KBM-7 (cell line): Measurements from ENCODE around the gene ISOC2.
"Not testable (repeated sequence)": the region's sequence is repeated elsewhere in the genome, so short reads cannot be mapped to it uniquely, and the experiment has no call there.

Source experiments
- DNase-seq: peaks from one replicate; pipeline ENCODE4 v3.0.0-alpha.2; 2015
- in situ Hi-C: fragments of 300-500 bp; cut with MboI; formaldehyde crosslinking; loops from 2 replicates; pipeline ENCODE4 v1.14.3; 2020; ENCODE audit warnings: low sequenced_read_pairs, low pct_unique_long_range_greater_than_20kb, mixed read lengths

Gene ISOC2

GRCh38 chr19:55461259-55461973 lies at the start of gene ISOC2:
TSS of gene ISOC2 (minus strand) at chr19:55461642. CDS start at chr19:55456486, 5,156 bp downstream.
- in situ Hi-C loops, result no loop called here

DNA sequence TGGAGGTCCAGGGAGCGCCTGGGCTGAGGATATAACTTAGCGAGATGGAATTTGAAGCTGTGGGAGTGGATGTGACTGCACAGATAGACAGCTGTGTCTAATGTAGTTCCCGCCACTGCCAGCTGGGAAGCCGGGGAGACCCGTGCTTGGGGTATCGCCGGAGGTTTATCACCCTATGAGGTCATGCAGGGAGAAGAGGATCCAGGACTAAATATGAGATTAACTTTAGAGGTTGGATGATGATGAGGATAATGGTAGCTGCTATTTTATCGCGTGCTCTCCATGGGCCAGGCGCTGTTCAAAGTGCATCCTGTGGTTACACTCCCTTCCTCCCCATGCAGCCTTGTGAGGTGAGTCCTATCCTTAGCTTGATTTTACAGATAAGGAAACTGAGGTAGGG lies 46.7 kb upstream of the ISOC2 start:
- peak; percentile 21 for DNase-seq
- in situ Hi-C loops, result no loop called here

More at GRCh38 chr19:55461259-55461973, at the start of gene ISOC2:
- DNase-seq, result peak; percentile 100

- no peak for DNase-seq
- in situ Hi-C loops, result no loop called here
Measured at GRCh38 chr19:55504981-55505380, 43.5 kb upstream of the ISOC2 start.

- no peak for DNase-seq
- in situ Hi-C loops, result no loop called here
Measured at GRCh38 chr19:55504252-55504603, 42.8 kb upstream of the ISOC2 start.

- in situ Hi-C loops, result no loop called here
- peak; percentile 80 for DNase-seq
Measured at GRCh38 chr19:55503502-55504251, 42.2 kb upstream of the ISOC2 start.

DNA sequence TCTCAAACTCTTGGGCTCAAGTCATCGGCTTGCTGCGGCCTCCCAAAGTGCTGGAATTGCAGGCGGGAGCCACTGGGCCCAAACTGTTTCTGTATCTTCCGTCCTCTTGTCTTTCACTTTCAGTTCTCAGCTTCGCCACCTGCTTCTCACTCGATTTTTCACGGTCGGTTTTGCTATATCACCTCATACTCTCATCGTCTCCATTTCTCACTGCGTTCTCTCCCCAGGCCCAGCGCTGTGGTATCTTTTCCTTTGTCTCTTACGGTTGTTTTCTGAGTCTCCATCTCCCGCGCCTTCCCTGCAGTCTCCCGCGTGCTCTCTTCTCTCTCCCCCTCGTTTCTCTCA lies 41.7 kb upstream of the ISOC2 start:
- DNase-seq, result no peak
- in situ Hi-C loops, result no loop called here

- in situ Hi-C loops, result no loop called here
- DNase-seq, result no peak
Measured at GRCh38 chr19:55502197-55502952, 40.9 kb upstream of the ISOC2 start.

DNA sequence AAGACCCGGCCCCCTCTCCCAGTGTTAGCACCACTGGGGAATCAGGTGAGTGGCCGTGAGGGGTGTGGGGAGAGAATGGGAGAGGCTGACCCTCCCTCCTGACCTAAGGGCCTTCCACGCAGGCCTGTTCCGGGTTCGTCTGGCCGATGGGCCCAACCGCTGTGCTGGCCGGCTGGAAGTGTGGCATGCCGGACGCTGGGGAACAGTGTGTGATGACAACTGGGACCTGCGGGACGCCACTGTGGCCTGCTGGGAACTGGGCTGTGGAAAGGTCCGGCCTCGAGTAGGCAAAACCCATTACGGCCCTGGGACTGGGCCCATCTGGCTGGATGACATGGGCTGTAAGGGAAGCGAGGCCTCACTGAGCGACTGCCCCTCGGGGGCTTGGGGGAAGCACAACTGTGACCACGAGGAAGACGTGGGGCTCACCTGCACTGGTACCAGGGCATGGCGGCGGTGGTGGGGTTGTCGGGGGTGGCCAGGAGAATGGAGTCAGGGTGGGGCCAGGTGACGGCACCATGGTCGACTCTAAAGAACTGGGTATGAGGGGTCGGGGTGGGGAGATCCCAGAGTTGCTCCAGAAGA lies 39.0 kb upstream of the ISOC2 start:
- no peak for DNase-seq
- in situ Hi-C loops, result no loop called here

GRCh38 chr19:55498246-55498840 lies 36.9 kb upstream of the ISOC2 start:
- no peak for DNase-seq
- in situ Hi-C loops, result no loop called here

GRCh38 chr19:55497763-55498162 lies 36.3 kb upstream of the ISOC2 start:
- in situ Hi-C loops, result no loop called here

DNA sequence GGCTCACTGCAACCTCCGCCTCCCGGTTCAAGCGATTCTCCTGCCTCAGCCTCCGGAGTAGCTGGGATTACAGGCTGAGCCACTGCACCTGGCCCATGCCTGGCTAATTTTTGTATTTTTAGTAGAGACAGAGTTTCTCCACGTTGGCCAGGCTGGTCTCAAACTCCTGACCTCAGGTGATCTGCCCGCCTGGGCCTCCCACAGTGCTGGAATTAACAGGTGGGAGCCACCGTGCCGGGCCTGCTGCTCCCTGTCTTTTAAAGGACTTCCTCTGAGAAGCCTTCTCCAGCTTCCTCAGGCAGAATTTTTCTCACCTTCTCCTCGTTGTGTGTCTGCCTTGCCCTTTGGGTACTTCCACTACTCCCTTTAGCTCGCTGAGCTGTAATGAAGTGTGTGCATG lies 35.4 kb upstream of the ISOC2 start:
- in situ Hi-C loops, result not testable (repeated sequence)

More at GRCh38 chr19:55497763-55498162, 36.3 kb upstream of the ISOC2 start:
- DNase-seq, result no peak

DNA sequence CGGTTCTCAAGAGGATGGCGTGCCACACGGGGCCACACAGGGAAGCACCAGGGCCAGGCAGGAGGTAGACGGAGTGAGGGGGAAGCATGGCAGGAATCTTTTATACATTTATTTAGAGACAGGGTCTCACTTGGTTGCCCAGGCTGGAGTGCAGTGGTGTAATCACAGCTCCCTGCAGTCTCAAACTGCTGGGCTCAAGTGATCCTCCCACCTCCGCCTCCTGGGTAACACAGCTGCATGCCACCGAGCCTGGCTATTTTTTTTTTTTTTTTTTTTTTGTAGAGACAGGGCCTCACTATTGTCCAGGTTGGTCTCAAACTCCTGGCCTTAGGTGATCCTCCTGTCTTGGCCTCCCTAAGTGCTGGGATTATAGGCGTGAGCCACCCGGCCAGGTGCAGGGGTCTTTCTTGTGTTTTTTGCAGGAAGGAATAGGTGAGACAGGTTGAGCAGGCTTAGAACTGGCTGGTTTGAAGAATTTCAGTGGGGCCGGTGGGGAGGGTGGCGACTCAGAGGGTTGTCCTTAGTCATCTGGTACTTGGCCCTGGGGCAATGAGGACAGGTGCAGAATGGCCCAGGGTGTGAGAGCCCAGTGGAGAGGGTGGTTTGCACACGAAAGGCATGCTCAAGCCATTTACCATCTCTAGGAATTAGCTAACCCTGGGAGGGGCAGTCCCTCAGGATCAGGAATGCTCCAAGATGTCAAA lies 34.4 kb upstream of the ISOC2 start:
- no peak for DNase-seq
- in situ Hi-C loops, result no loop called here

More for the DNA sequence above, 35.4 kb upstream of the ISOC2 start:
- DNase-seq, result not testable (repeated sequence)

DNA sequence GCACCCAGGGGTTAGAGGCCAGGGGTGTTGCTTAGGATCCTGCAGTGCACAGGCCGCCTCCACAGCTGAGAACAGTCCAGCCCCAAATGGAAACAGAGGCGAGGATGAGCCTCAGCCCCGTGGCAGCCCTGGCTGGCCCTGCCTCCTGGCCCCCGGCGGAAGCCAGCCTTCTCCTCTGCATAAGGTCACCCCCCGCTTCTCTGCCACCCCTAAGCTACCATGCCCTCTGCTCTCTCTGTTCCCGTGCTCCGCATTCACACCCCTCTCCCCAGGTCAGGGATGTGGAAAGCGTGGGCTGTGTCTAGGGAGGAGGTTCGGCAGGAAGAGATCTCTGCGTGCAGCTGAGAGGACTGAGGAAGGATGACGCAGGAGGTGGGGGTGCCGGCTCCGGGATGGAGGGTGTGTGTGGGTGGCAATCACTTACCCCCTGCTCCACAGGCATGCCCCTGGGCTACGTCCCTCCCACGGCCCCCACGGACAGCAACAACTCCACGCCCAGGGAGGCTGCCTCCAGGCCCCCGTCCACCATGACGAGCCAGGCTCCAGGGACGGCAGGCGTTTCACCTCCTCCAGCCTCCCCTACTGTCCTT lies 32.8 kb upstream of the ISOC2 start:
- DNase-seq, result no peak
- in situ Hi-C loops, result no loop called here

DNA sequence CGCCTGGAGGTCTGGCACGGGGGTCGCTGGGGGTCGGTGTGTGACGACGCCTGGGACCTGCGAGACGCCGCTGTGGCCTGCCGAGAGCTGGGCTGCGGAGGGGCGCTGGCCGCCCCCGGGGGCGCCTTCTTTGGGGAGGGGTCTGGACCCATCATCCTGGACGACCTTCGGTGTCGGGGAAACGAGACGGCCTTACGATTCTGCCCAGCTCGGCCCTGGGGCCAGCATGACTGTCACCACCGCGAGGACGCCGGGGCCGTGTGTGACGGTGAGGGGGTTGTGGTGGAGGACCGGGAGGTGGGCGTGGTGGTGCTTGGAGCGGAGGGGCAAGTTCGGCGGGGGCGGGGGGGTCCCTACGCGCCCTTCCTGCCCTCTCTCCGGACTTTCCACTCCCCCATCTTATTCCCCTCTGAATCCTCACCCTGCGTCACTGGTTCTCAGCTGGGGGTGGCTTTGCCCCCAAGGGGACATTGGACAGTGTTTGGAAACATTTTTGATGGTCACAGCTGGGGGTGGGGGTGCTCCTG lies 32.3 kb upstream of the ISOC2 start:
- in situ Hi-C loops, result no loop called here
- DNase-seq, result no peak

GRCh38 chr19:55493052-55493644 lies 31.7 kb upstream of the ISOC2 start:
- no peak for DNase-seq
- in situ Hi-C loops, result no loop called here

DNA sequence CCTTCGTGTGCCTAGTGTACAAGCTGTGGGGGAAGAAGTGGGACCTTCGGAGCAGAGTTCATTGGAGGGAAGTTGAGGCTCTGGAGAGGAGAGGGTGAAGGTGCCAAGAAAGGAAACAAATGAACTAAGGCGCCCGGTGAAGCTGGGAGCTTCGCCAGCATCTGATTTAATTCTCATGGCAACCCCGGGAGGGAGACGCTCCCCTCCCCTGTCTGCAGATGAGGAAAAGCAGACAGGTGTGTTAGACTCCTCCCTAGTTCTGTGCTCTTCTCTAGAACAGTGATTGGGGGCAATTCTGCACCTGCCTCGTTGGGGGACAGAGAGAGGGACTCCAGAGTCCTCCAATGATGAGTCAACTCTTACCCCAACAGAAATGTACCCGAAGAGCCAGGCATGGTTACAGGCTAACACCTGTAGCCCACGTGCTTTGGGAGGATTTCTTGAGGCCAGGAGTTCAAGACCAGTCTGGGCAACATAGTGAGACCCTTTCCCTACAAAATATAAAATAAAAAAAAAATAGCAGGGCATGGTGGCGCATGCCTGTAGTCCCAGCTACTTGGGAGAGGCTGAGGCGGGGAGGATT lies 31.0 kb upstream of the ISOC2 start:
- in situ Hi-C loops, result no loop called here
- no peak for DNase-seq

- no peak for DNase-seq
- in situ Hi-C loops, result no loop called here
Measured at GRCh38 chr19:55491546-55492360, 30.3 kb upstream of the ISOC2 start.
